ENCODE data around the gene YIPF6.

- no peak for TF ChIP-seq CTCF (conservative IDR thresholded peaks at IDR 0.05 in 1 of 2, IDR thresholded peaks at IDR 0.05 in 1 of 2; ENCODE audit: extremely low read depth in 1 of 2, insufficient read depth in 1 of 2, low read depth in 1 of 2, low read length in 2 of 2)
- TF ChIP-seq EZH2 (IDR thresholded peaks at IDR 0.05; ENCODE audit: borderline replicate concordance, low read length) = no peak
Measured at GRCh38 chrX:68503836-68504636, 5.2 kb downstream of the YIPF6 start.

All from mammary epithelial cell (primary cell).